Measurements from ENCODE around the gene CYBB. TPM values are rescaled to one million over a fixed set of nuclear protein-coding genes. Genes with fewer than 3 reads are reported as not detected.

CYBB gene
- total and polyA plus RNA-seq, 2 donors (not counting 1 experiment from before 2014, with no cell fraction given): under 0.01 TPM; not detected in 1

DNA sequence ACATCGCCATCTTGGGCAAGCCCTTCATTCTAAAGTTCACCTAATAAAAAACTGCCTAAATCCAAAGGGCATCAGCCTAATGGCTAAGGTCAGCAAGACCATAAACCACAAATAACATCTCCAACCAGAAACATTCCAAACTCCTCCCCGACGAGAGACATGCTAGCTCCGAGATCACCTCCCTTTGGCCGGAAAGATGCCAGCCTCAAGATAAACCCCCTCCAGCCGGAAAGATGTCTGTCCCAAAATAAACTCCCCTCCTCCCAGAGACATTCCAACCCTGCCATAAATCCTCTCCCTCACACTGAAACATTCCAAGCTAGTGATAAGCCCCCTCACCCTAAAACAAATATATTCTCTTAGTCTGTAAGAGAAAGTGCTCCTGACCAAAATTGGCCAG, 80.9 kb downstream of the CYBB start:
- no peak overlapping the region for H3K4me3 ChIP-seq (replicated peaks in 1 of 4; ENCODE audit: control extremely low read depth in 1 of 4, insufficient read depth in 1 of 4, low read depth in 3 of 4, low read length in 4 of 4)
- H3K4me1 ChIP-seq (ENCODE audit: control insufficient read depth, extremely low read depth, insufficient read depth, low read length): no peaks in the 10 kb centered on the region
- H3K9ac ChIP-seq (ENCODE audit: insufficient read depth, low read length): no peak overlapping the region
- H3K36me3 ChIP-seq (ENCODE audit: control insufficient read depth, insufficient read depth, low read length): no peaks in the 10 kb centered on the region
- DNase-seq (ENCODE audit: low read depth in 2 of 2): peak in 1 of 2 donors; percentile 49
- no peak overlapping the region for H3K4me2 ChIP-seq (ENCODE audit: extremely low read depth, insufficient read depth, low read length)
- no peaks in the 10 kb centered on the region for H3K9me3 ChIP-seq (ENCODE audit: control insufficient read depth, insufficient read depth, low read depth, low read length)
- H3K27ac ChIP-seq (ENCODE audit: insufficient read depth, low read length): no peak overlapping the region
- no peak overlapping the region for H2AFZ ChIP-seq (ENCODE audit: low read length)
- H3K27me3 ChIP-seq (ENCODE audit: control insufficient read depth, insufficient read depth, low read length): no peaks in the 10 kb centered on the region
- TF ChIP-seq EZH2 (IDR thresholded peaks at IDR 0.05; ENCODE audit: low read length, missing control alignments): no peak
- TF ChIP-seq, protein P1, sequence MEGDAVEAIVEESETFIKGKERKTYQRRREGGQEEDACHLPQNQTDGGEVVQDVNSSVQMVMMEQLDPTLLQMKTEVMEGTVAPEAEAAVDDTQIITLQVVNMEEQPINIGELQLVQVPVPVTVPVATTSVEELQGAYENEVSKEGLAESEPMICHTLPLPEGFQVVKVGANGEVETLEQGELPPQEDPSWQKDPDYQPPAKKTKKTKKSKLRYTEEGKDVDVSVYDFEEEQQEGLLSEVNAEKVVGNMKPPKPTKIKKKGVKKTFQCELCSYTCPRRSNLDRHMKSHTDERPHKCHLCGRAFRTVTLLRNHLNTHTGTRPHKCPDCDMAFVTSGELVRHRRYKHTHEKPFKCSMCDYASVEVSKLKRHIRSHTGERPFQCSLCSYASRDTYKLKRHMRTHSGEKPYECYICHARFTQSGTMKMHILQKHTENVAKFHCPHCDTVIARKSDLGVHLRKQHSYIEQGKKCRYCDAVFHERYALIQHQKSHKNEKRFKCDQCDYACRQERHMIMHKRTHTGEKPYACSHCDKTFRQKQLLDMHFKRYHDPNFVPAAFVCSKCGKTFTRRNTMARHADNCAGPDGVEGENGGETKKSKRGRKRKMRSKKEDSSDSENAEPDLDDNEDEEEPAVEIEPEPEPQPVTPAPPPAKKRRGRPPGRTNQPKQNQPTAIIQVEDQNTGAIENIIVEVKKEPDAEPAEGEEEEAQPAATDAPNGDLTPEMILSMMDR (conservative IDR thresholded peaks at IDR 0.05 in 1 of 2, IDR thresholded peaks at IDR 0.05 in 1 of 2; ENCODE audit: low read depth in 1 of 2, low read length in 2 of 2): no peak
- H4K20me1 ChIP-seq (ENCODE audit: control insufficient read depth, extremely low read depth, insufficient read depth, low read length): no peaks in the 10 kb centered on the region
- no peaks in the 10 kb centered on the region for H3K79me2 ChIP-seq (ENCODE audit: control insufficient read depth, insufficient read depth, low read length)

DNA sequence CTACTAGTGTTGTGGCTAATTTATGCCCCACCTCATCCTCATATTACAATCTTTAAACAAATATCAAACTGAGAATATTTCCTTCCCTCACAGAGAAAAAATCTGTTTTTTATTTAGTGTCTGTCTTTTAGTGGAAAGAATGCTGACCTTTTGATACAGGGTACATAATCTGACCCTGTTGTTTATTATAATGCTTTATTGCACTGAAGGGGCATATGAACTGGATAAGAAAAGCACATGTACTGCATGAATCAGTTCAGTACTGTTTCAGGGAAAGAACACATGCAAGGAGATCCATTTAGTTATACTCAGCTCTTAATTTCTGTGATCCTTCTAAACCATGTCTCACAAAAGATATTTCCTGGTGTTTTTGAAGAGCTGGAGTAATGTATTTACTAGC, 83.0 kb downstream of the CYBB start:
- H2AFZ ChIP-seq (ENCODE audit: low read length): no peak overlapping the region
- H3K9me3 ChIP-seq (ENCODE audit: control insufficient read depth, insufficient read depth, low read depth, low read length): no peaks in the 10 kb centered on the region
- no peaks in the 10 kb centered on the region for H3K27me3 ChIP-seq (ENCODE audit: control insufficient read depth, insufficient read depth, low read length)
- no peaks in the 10 kb centered on the region for H4K20me1 ChIP-seq (ENCODE audit: control insufficient read depth, extremely low read depth, insufficient read depth, low read length)
- H3K27ac ChIP-seq (ENCODE audit: insufficient read depth, low read length): no peak overlapping the region
- no peak overlapping the region for H3K9ac ChIP-seq (ENCODE audit: insufficient read depth, low read length)
- no peak overlapping the region for H3K4me2 ChIP-seq (ENCODE audit: extremely low read depth, insufficient read depth, low read length)
- H3K36me3 ChIP-seq (ENCODE audit: control insufficient read depth, insufficient read depth, low read length): no peaks in the 10 kb centered on the region
- H3K79me2 ChIP-seq (ENCODE audit: control insufficient read depth, insufficient read depth, low read length): no peaks in the 10 kb centered on the region
- DNase-seq (ENCODE audit: low read depth in 2 of 2): no peak
- TF ChIP-seq, protein P1 (conservative IDR thresholded peaks at IDR 0.05 in 1 of 2, IDR thresholded peaks at IDR 0.05 in 1 of 2; ENCODE audit: low read depth in 1 of 2, low read length in 2 of 2): no peak
- TF ChIP-seq EZH2 (IDR thresholded peaks at IDR 0.05; ENCODE audit: low read length, missing control alignments): no peak
- no peak overlapping the region for H3K4me3 ChIP-seq (replicated peaks in 1 of 4; ENCODE audit: control extremely low read depth in 1 of 4, insufficient read depth in 1 of 4, low read depth in 3 of 4, low read length in 4 of 4)
- no peaks in the 10 kb centered on the region for H3K4me1 ChIP-seq (ENCODE audit: control insufficient read depth, extremely low read depth, insufficient read depth, low read length)

Other genes starting within 250 kb of the CYBB start
- gene LANCL3, start 208.4 kb upstream of the CYBB start, total RNA-seq: under 0.01 TPM in 1 of 2 replicates, not detected in the other
- under 0.01 and 0.02 TPM in 2 replicates for gene LANCL3, start 208.4 kb upstream of the CYBB start, polyA plus RNA-seq
- gene XK, start 94.3 kb upstream of the CYBB start, total RNA-seq: 0.17 and 0.26 TPM in 2 replicates
- 0.03 and 0.08 TPM in 2 replicates for gene XK, start 94.3 kb upstream of the CYBB start, polyA plus RNA-seq
- gene DYNLT3, start 67.5 kb downstream of the CYBB start, total RNA-seq: 35.7 and 80.6 TPM in 2 replicates
- gene DYNLT3, start 67.5 kb downstream of the CYBB start, polyA plus RNA-seq: 40.1 and 59.9 TPM in 2 replicates
- gene SYTL5, start 226.5 kb downstream of the CYBB start, total RNA-seq: under 0.01 and 1.5 TPM in 2 replicates
- gene SYTL5, start 226.5 kb downstream of the CYBB start, polyA plus RNA-seq: 0.27 and 0.54 TPM in 2 replicates